GM12873 (cell line): ENCODE results near the gene PYDC1.

ENCODE experiments used
- CTCF ChIP-seq: IDR thresholded peaks from 2 replicates; pipeline ENCODE4 v1.5.1; 2012; ENCODE audit warnings: low read depth, mild to moderate bottlenecking, moderate library complexity, low read length, control low read depth; ENCODE audit not compliant: insufficient read depth; ENCODE audit errors: missing control alignments

Gene PYDC1

GRCh38 chr16:31168848-31169247 is 48.1 kb downstream of the PYDC1 start:
- TF ChIP-seq CTCF = no peak

- TF ChIP-seq CTCF = no peak
Measured at GRCh38 chr16:31167315-31167714, 49.6 kb downstream of the PYDC1 start.
